ENCODE data around the gene ARHGEF37.
"Not testable (repeated sequence)": the region's sequence is repeated elsewhere in the genome, so short reads cannot be mapped to it uniquely, and the experiment has no call there.

ARHGEF37 gene

DNA sequence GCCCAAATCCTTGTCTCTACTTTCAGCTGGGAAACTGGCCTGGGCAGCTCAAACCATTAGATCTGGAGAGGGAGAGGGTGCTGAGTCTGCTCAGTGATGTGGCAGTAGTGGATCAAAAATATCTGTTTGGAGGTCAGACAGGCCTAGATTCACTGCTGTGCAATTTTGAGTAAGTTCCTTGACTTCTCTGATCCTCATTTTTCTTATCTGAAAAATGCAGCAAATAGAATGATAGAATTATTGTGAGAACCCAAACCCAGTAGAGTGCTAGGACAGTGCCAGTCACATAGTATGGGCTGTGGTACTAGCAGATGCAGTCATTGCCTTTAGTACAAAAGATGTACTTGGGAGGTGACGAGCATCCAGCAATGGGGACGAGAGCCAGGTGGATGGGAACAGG, 50.2 kb downstream of the ARHGEF37 start:
- DNase-seq, result no peak

- DNase-seq, result no peak
Observed at GRCh38 chr5:149632311-149633251, 51.3 kb downstream of the ARHGEF37 start.

DNA sequence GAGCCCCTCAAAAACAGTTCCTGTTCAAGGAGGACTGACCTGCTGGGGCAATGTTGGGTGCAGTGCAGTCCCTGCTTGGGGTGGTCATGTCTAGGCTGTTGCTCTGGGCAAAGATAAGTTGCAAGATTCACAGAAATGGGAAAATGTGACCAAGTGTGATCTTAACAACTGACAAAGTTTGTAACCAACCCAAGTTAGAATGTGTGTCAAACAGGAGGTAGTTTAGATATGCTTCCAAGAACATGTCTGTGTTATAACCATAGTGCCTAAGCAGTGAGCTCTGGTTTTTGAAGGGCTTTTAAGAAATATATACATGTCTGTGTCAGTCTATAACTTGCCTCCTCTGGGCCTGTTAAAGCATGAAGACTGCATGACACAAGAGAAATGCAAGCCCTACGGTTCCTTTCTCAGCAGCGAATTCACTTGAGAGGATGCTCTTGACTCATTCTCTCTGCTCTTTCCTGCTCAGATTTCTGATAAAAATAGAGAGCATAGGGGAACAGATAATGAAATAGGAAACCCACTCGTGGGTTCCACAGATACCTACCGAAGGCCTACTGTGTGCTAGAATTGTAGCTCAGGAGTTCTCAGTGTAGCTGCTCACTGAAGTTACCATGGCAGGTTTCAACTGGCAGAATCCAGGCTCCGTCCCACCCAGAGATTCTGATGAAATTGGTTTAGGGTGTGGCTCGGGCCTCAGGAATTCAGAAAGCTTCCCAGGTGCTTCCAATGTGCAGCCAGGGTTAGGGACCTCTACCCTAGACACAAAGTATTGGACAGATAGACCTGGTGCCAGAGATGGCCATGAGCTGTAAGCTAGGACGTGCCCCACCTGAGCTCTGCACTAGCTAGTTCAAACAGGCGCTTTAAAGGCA, 52.4 kb downstream of the ARHGEF37 start:
- DNase-seq, result no peak

GRCh38 chr5:149635394-149635793, 54.1 kb downstream of the ARHGEF37 start:
- no peak for DNase-seq

DNA sequence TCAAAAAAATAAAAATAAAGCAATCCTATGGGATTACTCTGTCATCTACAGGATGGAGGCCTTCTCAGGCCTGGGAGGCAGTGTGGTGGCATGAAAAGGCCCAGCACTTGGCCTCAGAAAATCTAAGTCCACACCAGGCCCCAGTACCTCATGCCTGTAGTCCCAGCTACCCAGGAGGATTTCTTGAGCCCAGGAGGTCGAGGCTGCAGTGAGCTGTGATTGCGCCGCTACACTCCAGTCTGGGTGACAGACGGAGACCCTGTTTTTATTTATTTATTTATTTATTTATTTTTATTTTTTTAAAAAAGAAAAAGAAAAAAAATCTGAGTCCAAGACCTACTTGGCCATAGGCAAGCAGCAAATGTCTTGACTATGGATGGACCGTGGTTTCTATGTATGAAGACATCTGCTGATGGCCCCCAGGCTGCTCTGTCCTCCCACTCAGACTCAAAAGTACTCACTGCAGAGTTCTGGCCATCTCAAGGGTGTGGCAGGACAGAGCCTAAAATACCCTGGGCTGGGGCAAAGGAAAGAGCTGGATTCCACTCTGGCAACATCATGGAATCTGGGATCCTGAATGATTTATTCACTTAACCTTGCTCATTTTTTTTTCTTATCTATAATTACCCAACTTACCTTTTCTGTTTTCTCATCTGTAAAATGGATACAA, 55.0 kb downstream of the ARHGEF37 start:
- no peak for DNase-seq

DNA sequence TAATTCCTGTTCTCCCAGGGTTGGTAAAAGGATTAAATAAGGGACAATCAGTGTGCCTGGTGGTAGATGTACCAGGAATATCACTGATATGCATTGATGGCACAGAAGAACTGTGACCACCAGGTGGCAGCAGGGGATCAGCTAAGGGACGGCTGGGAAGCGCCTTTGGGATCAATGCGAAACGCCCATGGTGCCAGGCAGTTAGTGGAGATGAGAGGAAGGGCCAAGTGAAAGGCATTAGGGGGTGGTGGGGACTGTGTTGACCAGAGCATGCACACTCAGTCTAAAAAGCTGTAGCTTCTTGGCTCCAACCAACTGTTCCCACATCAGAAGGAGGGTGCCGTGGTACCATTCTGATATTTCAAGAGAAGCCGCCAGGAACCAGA, 55.6 kb downstream of the ARHGEF37 start:
- no peak for DNase-seq

DNA sequence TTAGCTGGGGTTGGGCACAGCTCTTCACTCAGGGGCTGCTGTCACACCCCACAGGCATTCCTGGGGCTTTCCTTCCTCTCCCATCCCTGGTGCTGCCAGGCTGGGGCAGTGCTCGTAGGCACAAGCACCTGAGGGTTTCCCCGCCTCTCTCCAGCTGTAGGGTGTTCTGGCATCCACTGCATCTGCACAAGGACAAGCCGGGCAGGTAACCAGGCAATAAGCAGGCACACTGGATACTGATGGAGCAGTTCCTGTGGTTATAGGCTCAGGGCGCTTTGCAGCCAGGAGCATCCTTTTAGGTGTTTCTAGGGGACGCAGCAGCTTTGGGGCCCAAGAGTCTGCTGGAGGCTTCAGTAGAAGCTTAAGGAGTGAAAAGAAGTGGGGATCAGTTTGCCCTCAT, 56.8 kb downstream of the ARHGEF37 start:
- no peak for DNase-seq

- DNase-seq, result no peak
Observed at GRCh38 chr5:149638546-149639241, 57.4 kb downstream of the ARHGEF37 start.

DNA sequence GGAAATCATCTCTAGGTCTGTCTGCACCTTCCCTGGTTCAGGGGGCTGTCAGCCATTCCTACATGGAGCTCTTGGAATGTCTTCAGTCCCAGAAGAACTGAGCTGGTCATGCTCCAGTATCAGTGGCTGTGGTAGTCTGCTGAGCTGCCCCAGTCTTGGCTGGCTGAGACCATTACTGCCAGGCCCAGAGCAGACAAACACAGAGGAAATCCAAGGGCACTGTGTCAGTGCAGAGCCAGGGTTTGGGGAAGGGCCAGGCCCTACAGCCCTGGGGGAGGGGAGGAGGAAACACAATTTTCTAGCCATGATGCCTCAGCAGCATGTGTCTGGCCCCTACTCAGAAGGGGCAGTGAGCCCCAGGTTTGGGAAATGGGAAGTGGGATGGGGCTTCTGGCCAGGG, 58.4 kb downstream of the ARHGEF37 start:
- DNase-seq, result no peak

GRCh38 chr5:149640350-149640999, 59.2 kb downstream of the ARHGEF37 start:
- DNase-seq, result no peak

- no peak for DNase-seq
Observed at GRCh38 chr5:149641000-149641576, 59.8 kb downstream of the ARHGEF37 start.

DNA sequence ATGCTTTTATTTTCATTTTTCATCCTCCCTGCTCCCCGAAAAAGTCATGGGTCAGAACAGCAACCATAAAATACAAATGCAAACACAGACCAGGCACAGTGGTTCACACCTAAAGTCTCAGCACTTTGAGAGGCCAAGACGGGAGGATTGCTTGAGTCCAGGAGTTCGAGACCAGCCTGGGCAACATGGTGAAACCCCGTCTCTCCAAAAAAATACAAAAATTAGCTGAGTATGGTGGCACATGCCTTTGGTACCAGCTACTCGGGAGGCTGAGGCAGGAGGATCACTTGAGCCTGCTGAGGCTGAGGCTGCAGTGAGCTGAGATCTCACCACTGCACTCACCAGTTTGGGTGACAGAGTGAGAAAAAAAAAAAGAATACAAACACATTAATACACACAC, 60.3 kb downstream of the ARHGEF37 start:
- no peak for DNase-seq

DNA sequence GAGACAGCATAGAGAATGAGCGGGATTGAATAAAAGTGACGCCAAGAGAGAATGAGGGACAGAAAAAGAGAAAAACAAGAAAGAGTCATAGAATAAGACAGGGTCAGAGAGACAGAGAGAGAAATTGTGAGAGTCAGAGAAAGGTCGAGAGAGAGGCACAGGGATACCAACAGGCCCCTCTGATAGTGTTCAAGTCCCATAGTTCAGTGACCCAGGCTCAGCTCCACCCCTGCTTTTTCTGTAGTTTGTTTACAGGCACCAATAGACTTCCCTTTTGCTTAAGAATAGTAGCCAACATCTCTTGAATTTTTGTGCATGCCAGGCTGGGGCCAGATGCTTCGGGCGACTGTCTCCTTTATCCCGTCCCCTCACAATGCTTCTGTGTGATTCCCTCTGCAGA, 62.5 kb downstream of the ARHGEF37 start:
- DNase-seq, result no peak

DNA sequence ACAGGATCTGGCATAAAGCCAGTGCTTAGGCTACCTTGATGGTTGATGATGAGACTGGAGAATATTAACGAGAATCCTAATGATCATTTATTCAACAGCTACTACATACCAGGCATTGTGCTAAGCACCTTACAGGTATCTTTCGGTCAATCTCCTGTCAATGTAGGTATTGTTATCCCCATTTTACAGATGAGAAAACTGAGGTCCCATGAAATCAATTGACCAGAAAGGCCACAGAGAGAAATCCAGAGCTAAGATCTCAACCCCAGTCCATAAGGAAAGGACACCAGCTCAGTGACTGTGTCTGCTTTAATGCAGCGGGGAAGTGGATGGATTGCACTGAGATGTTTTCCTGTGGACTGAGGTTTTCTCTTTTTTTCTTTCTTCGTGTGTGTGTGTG, 63.3 kb downstream of the ARHGEF37 start:
- DNase-seq, result no peak

- DNase-seq, result no peak
Observed at GRCh38 chr5:149645236-149645635, 63.9 kb downstream of the ARHGEF37 start.

DNA sequence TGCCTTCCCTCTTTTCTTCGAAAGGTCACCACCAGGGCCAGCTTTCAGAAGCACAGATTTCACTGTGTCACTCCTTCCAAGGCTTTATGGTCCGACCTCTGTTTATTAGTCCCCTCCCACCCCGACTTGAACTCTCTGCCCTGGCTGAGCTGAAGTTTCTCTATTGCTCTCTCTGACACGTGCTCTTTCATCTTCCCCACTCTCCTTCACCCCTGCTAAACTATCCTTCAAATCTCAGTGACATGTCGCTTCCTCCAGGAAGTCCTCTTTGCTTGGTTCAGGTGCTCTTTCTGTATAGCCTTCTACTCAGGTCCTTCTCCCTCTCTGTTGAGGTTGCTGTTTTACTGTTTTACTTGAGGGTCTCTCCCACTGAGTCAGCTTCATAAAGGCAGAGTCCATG, 64.4 kb downstream of the ARHGEF37 start:
- DNase-seq, result no peak

DNA sequence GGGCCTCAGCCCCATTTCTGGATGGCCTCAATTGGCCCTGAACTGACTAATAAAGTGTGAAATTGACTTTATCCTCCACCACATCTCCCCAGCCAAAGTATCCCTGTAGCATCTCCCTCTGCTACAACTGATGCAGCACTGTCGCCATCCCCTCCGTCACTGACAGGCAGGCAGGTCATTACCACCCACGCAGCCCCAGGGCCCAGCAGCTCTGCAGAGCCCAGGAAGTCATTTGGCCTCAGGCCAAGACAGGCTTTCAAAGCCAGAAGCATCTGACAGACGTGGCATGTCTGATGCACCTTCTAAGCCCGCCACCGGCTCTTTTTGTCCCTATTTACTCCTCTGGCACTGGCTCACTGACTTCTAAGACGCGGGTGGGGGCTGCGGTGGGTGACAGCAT, 65.3 kb downstream of the ARHGEF37 start:
- DNase-seq, result no peak

DNA sequence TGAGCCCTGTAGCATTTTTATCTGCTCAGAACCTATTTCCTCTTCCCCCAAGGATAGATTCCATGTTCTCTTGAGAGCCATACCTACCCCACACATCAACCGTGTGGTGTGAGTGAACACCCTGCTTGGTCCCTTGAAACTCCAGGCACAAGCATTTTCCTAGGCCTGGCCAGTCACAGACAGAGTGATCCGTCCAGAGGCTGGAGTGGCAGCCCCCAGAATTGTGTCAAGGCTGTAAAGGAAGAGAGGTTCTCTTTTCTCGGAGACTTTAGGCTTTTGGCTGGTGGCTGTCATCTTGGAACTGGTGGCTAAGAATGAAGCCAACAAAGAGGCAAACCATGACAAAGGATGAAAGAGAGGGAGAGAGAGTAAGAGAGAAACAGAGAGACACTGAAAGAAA, 66.0 kb downstream of the ARHGEF37 start:
- no peak for DNase-seq

- not testable (repeated sequence) for DNase-seq
Observed at GRCh38 chr5:149648464-149649393, 67.4 kb downstream of the ARHGEF37 start.

GRCh38 chr5:149649730-149650129, 68.4 kb downstream of the ARHGEF37 start:
- DNase-seq, result not testable (repeated sequence)

- DNase-seq, result no peak
Observed at GRCh38 chr5:149651686-149652085, 70.4 kb downstream of the ARHGEF37 start.
